Breast epithelium (tissue), 4 donors: ENCODE results near the gene FNDC3B. TPM values are rescaled to one million over a fixed set of nuclear protein-coding genes. Genes with fewer than 3 reads are reported as not detected.

ENCODE experiments used
- DNase-seq, 2 donors: peaks; one replicate each; pipeline ENCODE4 v3.0.0-alpha.2; 2019; ENCODE audit warnings: low spot score in 2 of 2
- H3K27ac ChIP-seq, 2 donors: fragments of 200-600 bp; sonication (generic) in 1 of 2; one replicate each; pipeline ENCODE4 v1.5.1; 2016 to 2019; ENCODE audit warnings: mild to moderate bottlenecking in 1 of 2
- H3K27me3 ChIP-seq, 2 donors: fragments of 200-600 bp; sonication (generic) in 1 of 2; one replicate each; pipeline versions ENCODE4 v1.5.1 to v1.6.0; 2017 to 2019; ENCODE audit warnings: control low read depth in 1 of 2, mild to moderate bottlenecking in 1 of 2
- H3K36me3 ChIP-seq: fragments of 200-600 bp; one replicate; pipeline ENCODE4 v1.5.1; 2019
- H3K4me1 ChIP-seq, 2 donors: fragments of 200-600 bp; sonication (generic); one replicate each; pipeline ENCODE4 v1.5.1; 2016 to 2019; ENCODE audit warnings: control low read depth in 1 of 2
- H3K4me3 ChIP-seq, 3 donors: fragments of 200-600 bp; sonication (generic); 1 replicate in 2 of 3; 2 replicates in 1 of 3; pipeline ENCODE4 v1.5.1; 2016 to 2019; ENCODE audit warnings: mild to moderate bottlenecking in 3 of 3, moderate library complexity in 2 of 3
- H3K9me3 ChIP-seq, 2 donors: fragments of 200-600 bp; sonication (generic) in 1 of 2; one replicate each; pipeline ENCODE4 v1.5.1; 2016 to 2019; ENCODE audit warnings: control low read depth in 1 of 2
- CTCF ChIP-seq, 3 donors: fragments of 450-650 bp; IDR thresholded peaks; one replicate each; pipeline ENCODE4 v1.5.1; 2016 to 2017; ENCODE audit warnings: antibody characterized with exemption in 3 of 3, mild to moderate bottlenecking in 3 of 3, moderate library complexity in 3 of 3
- POLR2A ChIP-seq: fragments of 450-650 bp; IDR thresholded peaks from one replicate; pipeline ENCODE4 v1.6.1; 2016; ENCODE audit warnings: antibody characterized with exemption, mild to moderate bottlenecking, moderate library complexity
- POLR2AphosphoS5 ChIP-seq, 3 donors: sonication (generic); formaldehyde crosslinking; IDR thresholded peaks; one replicate each; pipeline ENCODE4 v1.6.1; 2017; ENCODE audit warnings: antibody characterized with exemption in 3 of 3
- intact Hi-C: fragments of 100-400 bp; cut with DNase I; formaldehyde crosslinking; loops from one replicate; pipeline ENCODE4 v1.15.1; 2023; ENCODE audit warnings: low total_unique reads
- total RNA-seq, 3 donors: library from RNA; depleted of rRNA; stranded (reverse); fragments of >200 nt; gene quantifications; one replicate each; pipeline ENCODE4 v1.1.0, GENCODE V29; 2016

Gene FNDC3B
- total RNA-seq, 3 donors from 2014 or later, result 131 to 172 (median 149) TPM

- no peaks in the 10 kb centered on the region for H3K27me3 ChIP-seq
- H3K4me3 ChIP-seq, result no peak overlapping the region
- no peak for DNase-seq
- intact Hi-C loops, result no loop called here
- peaks cover 8 to 20% of the 10 kb centered on the region in 2 donors for H3K4me1 ChIP-seq
- no peaks in the 10 kb centered on the region for H3K36me3 ChIP-seq
- peak overlapping the region; percentile 72 to 93 for H3K27ac ChIP-seq
- H3K9me3 ChIP-seq, result no peaks in the 10 kb centered on the region
- TF ChIP-seq POLR2AphosphoS5 (IDR thresholded peaks at IDR 0.05), result no peak
- no peak for TF ChIP-seq CTCF (IDR thresholded peaks at IDR 0.05)
- no peak for TF ChIP-seq POLR2A
Measured at GRCh38 chr3:172319595-172319994, 280.2 kb downstream of the FNDC3B start.

GRCh38 chr3:172320468-172320867 lies 281.1 kb downstream of the FNDC3B start:
- TF ChIP-seq CTCF (IDR thresholded peaks at IDR 0.05), result no peak
- TF ChIP-seq POLR2A, result no peak
- TF ChIP-seq POLR2AphosphoS5 (IDR thresholded peaks at IDR 0.05), result no peak
- no peak for DNase-seq
- Histone ChIP-seq H3K4me1 (peaks cover 8 to 20% of the 10 kb centered on the region in 2 donors), H3K4me3 (no peak overlapping the region), H3K27me3 (no peaks in the 10 kb centered on the region), H3K36me3 (no peaks in the 10 kb centered on the region), H3K9me3 (no peaks in the 10 kb centered on the region), H3K27ac (peak overlapping the region; percentile 49 to 72)
- intact Hi-C loops, result no loop called here

- intact Hi-C loops, result no loop called here
- peak overlapping the region; percentile 49 to 72 for H3K27ac ChIP-seq
- no peaks in the 10 kb centered on the region for H3K9me3 ChIP-seq
- DNase-seq, result no peak
- no peaks in the 10 kb centered on the region for H3K36me3 ChIP-seq
- TF ChIP-seq CTCF (IDR thresholded peaks at IDR 0.05), result peak; percentile 46 to 61 (median 59)
- no peak for TF ChIP-seq POLR2AphosphoS5 (IDR thresholded peaks at IDR 0.05)
- no peak for TF ChIP-seq POLR2A
- H3K4me3 ChIP-seq, result no peak overlapping the region
- peaks cover 8 to 20% of the 10 kb centered on the region in 2 donors for H3K4me1 ChIP-seq
- no peaks in the 10 kb centered on the region for H3K27me3 ChIP-seq
Measured at GRCh38 chr3:172321035-172321434, 281.7 kb downstream of the FNDC3B start.

GRCh38 chr3:172323894-172324610 lies 284.7 kb downstream of the FNDC3B start:
- no peaks in the 10 kb centered on the region for H3K36me3 ChIP-seq
- no peak overlapping the region for H3K4me3 ChIP-seq
- no peak for DNase-seq
- H3K4me1 ChIP-seq, result peaks cover 0 to 15% of the 10 kb centered on the region in 2 donors
- H3K27me3 ChIP-seq, result no peaks in the 10 kb centered on the region
- intact Hi-C loops, result no loop called here
- TF ChIP-seq POLR2AphosphoS5 (IDR thresholded peaks at IDR 0.05), result no peak
- TF ChIP-seq POLR2A, result no peak
- H3K9me3 ChIP-seq, result no peaks in the 10 kb centered on the region
- H3K27ac ChIP-seq, result peak overlapping the region in 1 of 2 donors; percentile 18

GRCh38 chr3:172324611-172325203 lies 285.3 kb downstream of the FNDC3B start:
- intact Hi-C loops, result no loop called here
- Histone ChIP-seq H3K27ac (peak overlapping the region in 1 of 2 donors; percentile 14), H3K27me3 (no peaks in the 10 kb centered on the region), H3K36me3 (no peaks in the 10 kb centered on the region), H3K9me3 (no peaks in the 10 kb centered on the region), H3K4me3 (no peak overlapping the region), H3K4me1 (peaks cover 0 to 13% of the 10 kb centered on the region in 2 donors)
- DNase-seq, result no peak
- no peak for TF ChIP-seq POLR2A
- TF ChIP-seq CTCF (IDR thresholded peaks at IDR 0.05), result no peak
- TF ChIP-seq POLR2AphosphoS5 (IDR thresholded peaks at IDR 0.05), result no peak
